SHP77 (cell line): ENCODE results near the gene AIG1.
"Not testable (repeated sequence)": the region's sequence is repeated elsewhere in the genome, so short reads cannot be mapped to it uniquely, and the experiment has no call there.

ENCODE experiments used
- DNase-seq, 2 experiments: peaks; one replicate each; lab custom pipeline; 2025; lab: John Stamatoyannopoulos, UW

AIG1 gene

GRCh38 chr6:143164565-143165105 is 103.9 kb downstream of the AIG1 start:
- no peak for DNase-seq

- no peak for DNase-seq
These were observed 104.7 kb downstream of the AIG1 start for GRCh38 chr6:143165315-143165855.

- no peak for DNase-seq
These were observed 105.6 kb downstream of the AIG1 start for GRCh38 chr6:143166247-143166695.

- DNase-seq: no peak
These were observed 106.5 kb downstream of the AIG1 start for GRCh38 chr6:143167224-143167623.

- not testable (repeated sequence) for DNase-seq
These were observed 107.7 kb downstream of the AIG1 start for GRCh38 chr6:143168396-143168816.

- DNase-seq: no peak
These were observed 108.8 kb downstream of the AIG1 start for GRCh38 chr6:143169440-143169839.

- no peak for DNase-seq
These were observed 113.8 kb downstream of the AIG1 start for GRCh38 chr6:143174516-143174915.

GRCh38 chr6:143174951-143175350 is 114.3 kb downstream of the AIG1 start:
- no peak for DNase-seq

- DNase-seq: no peak
These were observed 115.7 kb downstream of the AIG1 start for GRCh38 chr6:143176090-143177021.

GRCh38 chr6:143177706-143178105 is 117.0 kb downstream of the AIG1 start:
- DNase-seq: no peak

- no peak for DNase-seq
These were observed 118.4 kb downstream of the AIG1 start for GRCh38 chr6:143179096-143179495.

- DNase-seq: no peak
These were observed 119.4 kb downstream of the AIG1 start for GRCh38 chr6:143179901-143180612.

- DNase-seq: no peak
These were observed 120.1 kb downstream of the AIG1 start for GRCh38 chr6:143180826-143181225.

GRCh38 chr6:143183666-143184065 is 123.0 kb downstream of the AIG1 start:
- DNase-seq: no peak

- DNase-seq: no peak
These were observed 124.6 kb downstream of the AIG1 start for GRCh38 chr6:143185288-143185687.

- no peak for DNase-seq
These were observed 126.7 kb downstream of the AIG1 start for GRCh38 chr6:143187238-143187923.

- DNase-seq: no peak
These were observed 127.6 kb downstream of the AIG1 start for GRCh38 chr6:143188292-143188691.

GRCh38 chr6:143191361-143191760 is 130.7 kb downstream of the AIG1 start:
- no peak for DNase-seq

- DNase-seq: no peak
These were observed 132.1 kb downstream of the AIG1 start for GRCh38 chr6:143192766-143193165.

GRCh38 chr6:143193571-143194094 is 132.9 kb downstream of the AIG1 start:
- no peak for DNase-seq

GRCh38 chr6:143194095-143194589 is 133.5 kb downstream of the AIG1 start:
- no peak for DNase-seq
